HCT116 (cell line): ENCODE data around the gene OAS2. TPM values are rescaled to one million over a fixed set of nuclear protein-coding genes. Genes with fewer than 3 reads are reported as not detected.

ENCODE experiments used
- ATAC-seq: fragments of 200-7000 bp; cut with Tn5 transposase; 2 replicates; pipeline ENCODE4 v1.9.1; 2020; ENCODE audit warnings: mild to moderate bottlenecking, moderate library complexity
- BruUV-seq: library from RNA; stranded (reverse); fragments of 400-500 nt; replicated peaks from 2 replicates; lab custom pipeline; 2021; lab: Mats Ljungman, UMichigan
- CTCF ChIA-PET: fragments of 300-600 bp; sonication (Branson Sonifier 250); formaldehyde crosslinking; loops from one replicate; lab custom pipeline; 2021; ENCODE audit warnings: antibody characterized with exemption; lab: Charles Lee
- POLR2A ChIA-PET: fragments of 300-600, 350-600 bp; sonication (Branson Sonifier 250); formaldehyde crosslinking; loops from one replicate; lab custom pipeline; 2021; ENCODE audit warnings: antibody characterized with exemption; lab: Charles Lee
- RAD21 ChIA-PET, 2 experiments: fragments of 300-600 bp; sonication (Branson Sonifier 250); formaldehyde crosslinking; loops; one replicate each; lab custom pipeline; 2023; ENCODE audit warnings: low total read pairs in 2 of 2; ENCODE audit not compliant: uncharacterized antibody in 2 of 2, unreplicated experiment in 2 of 2, low non-redundant PET in 1 of 2; lab: Charles Lee
- DNase-seq: peaks from one replicate; pipeline ENCODE4 v3.0.0-alpha.2; 2010; ENCODE audit warnings: low read depth, low spot score
- H2AFZ ChIP-seq: fragments of 200-600 bp; shearing (Covaris generic), sonication (generic); 2 replicates; pipeline ENCODE4 v1.6.1; 2017; ENCODE audit warnings: low read depth, mixed run types, mixed read lengths, antibody characterized with exemption, low read length; ENCODE audit not compliant: poor library complexity, severe bottlenecking
- H3K27ac ChIP-seq: 2 replicates; pipeline ENCODE4 v1.5.1; 2012; ENCODE audit warnings: low read depth, low read length
- H3K27me3 ChIP-seq: fragments of 200-600 bp; sonication (generic); 2 replicates; pipeline ENCODE4 v1.6.1; 2016; ENCODE audit warnings: mixed run types, low read length, mixed read lengths; ENCODE audit not compliant: insufficient read depth
- H3K36me3 ChIP-seq, 2 experiments: fragments of 200-500 bp in 1 of 2; fragments of 200-600 bp in 1 of 2; sonication (Bioruptor generic) in 1 of 2; sonication (generic) in 1 of 2; 2 replicates each; pipeline versions ENCODE4 v1.5.1 to v1.6.1; 2014 to 2016; ENCODE audit warnings: low read length in 2 of 2, inconsistent platforms in 1 of 2, mixed read lengths in 1 of 2, mixed run types in 1 of 2; ENCODE audit not compliant: insufficient read depth in 2 of 2, control insufficient read depth in 1 of 2
- H3K4me1 ChIP-seq, 2 experiments: fragments of 200-600 bp in 1 of 2; sonication (generic) in 1 of 2; 2 replicates each; pipeline versions ENCODE4 v1.5.1 to v1.6.1; 2012 to 2017; ENCODE audit warnings: low read length in 2 of 2, inconsistent platforms in 1 of 2, mild to moderate bottlenecking in 1 of 2, mixed read lengths in 1 of 2, mixed run types in 1 of 2, moderate library complexity in 1 of 2; ENCODE audit not compliant: insufficient read depth in 2 of 2, control insufficient read depth in 1 of 2
- H3K4me2 ChIP-seq: fragments of 200-600 bp; sonication (generic); 2 replicates; pipeline ENCODE4 v1.6.1; 2017; ENCODE audit warnings: mixed run types, low read length, mixed read lengths
- H3K4me3 ChIP-seq, 2 experiments: fragments of 200-600 bp in 1 of 2; sonication (generic) in 1 of 2; replicated peaks in 1 of 2; 2 replicates each; pipeline ENCODE4 v1.5.1; 2011 to 2016; ENCODE audit warnings: low read length in 2 of 2, control low read depth in 1 of 2, low read depth in 1 of 2, mild to moderate bottlenecking in 1 of 2, mixed read lengths in 1 of 2, mixed run types in 1 of 2
- H3K79me2 ChIP-seq: fragments of 200-600 bp; sonication (generic); 2 replicates; pipeline ENCODE4 v1.6.1; 2017; ENCODE audit warnings: mild to moderate bottlenecking, mixed run types, low read length, moderate library complexity, mixed read lengths; ENCODE audit not compliant: insufficient read depth
- H3K9ac ChIP-seq: fragments of 200-600 bp; sonication (generic); 2 replicates; pipeline ENCODE4 v1.6.1; 2016; ENCODE audit warnings: low read length, mixed read lengths
- H3K9me2 ChIP-seq: fragments of 200-600 bp; sonication (generic), shearing (Covaris generic); 2 replicates; pipeline ENCODE4 v1.6.1; 2017; ENCODE audit warnings: mixed run types, mild to moderate bottlenecking, moderate library complexity; ENCODE audit not compliant: insufficient read depth
- H3K9me3 ChIP-seq, 2 experiments: fragments of 200-500 bp in 1 of 2; fragments of 200-600 bp in 1 of 2; sonication (Bioruptor generic) in 1 of 2; sonication (generic) in 1 of 2; 2 replicates each; pipeline ENCODE4 v1.6.1; 2014 to 2017; ENCODE audit warnings: low read length in 2 of 2, mixed read lengths in 2 of 2, inconsistent platforms in 1 of 2, low read depth in 1 of 2, mild to moderate bottlenecking in 1 of 2, mixed run types in 1 of 2, moderate library complexity in 1 of 2; ENCODE audit not compliant: control insufficient read depth in 1 of 2, insufficient read depth in 1 of 2
- H4K20me1 ChIP-seq: fragments of 200-600 bp; sonication (generic), shearing (Covaris generic); 2 replicates; pipeline ENCODE4 v1.6.1; 2017; ENCODE audit warnings: mixed run types, mild to moderate bottlenecking, moderate library complexity; ENCODE audit not compliant: insufficient read depth
- ATF3 ChIP-seq: IDR thresholded peaks from 2 replicates; pipeline ENCODE4 v1.6.1; 2012
- CBX3 ChIP-seq: IDR thresholded peaks from 2 replicates; pipeline ENCODE4 v1.6.1; 2012; ENCODE audit warnings: low read depth
- ELF1 ChIP-seq: IDR thresholded peaks from 2 replicates; pipeline ENCODE4 v1.6.1; 2012; ENCODE audit warnings: low read depth, borderline replicate concordance
- EZH2 ChIP-seq: fragments of 200-600 bp; sonication (generic); IDR thresholded peaks from 2 replicates; pipeline ENCODE4 v1.6.1; 2017; ENCODE audit warnings: antibody characterized with exemption, mixed run types
- FOSL1 ChIP-seq: IDR thresholded peaks from 2 replicates; pipeline ENCODE4 v1.6.1; 2012; ENCODE audit warnings: low read depth
- POLR2A ChIP-seq: IDR thresholded peaks from 2 replicates; pipeline ENCODE4 v1.7.0; 2011; ENCODE audit warnings: borderline replicate concordance; ENCODE audit not compliant: insufficient read depth, insufficient read length; ENCODE audit errors: extremely low read depth
- POLR2AphosphoS5 ChIP-seq: IDR thresholded peaks from 2 replicates; pipeline ENCODE4 v1.6.1; 2011; ENCODE audit warnings: mild to moderate bottlenecking, low read depth, low read length, moderate library complexity
- SIN3A ChIP-seq: IDR thresholded peaks from 2 replicates; pipeline ENCODE4 v1.6.1; 2012; ENCODE audit warnings: low read depth
- SP1 ChIP-seq: IDR thresholded peaks from 2 replicates; pipeline ENCODE4 v1.6.1; 2012; ENCODE audit warnings: low read depth
- SRF ChIP-seq: IDR thresholded peaks from 2 replicates; pipeline ENCODE4 v1.6.1; 2012; ENCODE audit warnings: low read depth
- TCF7L2 ChIP-seq: IDR thresholded peaks from 2 replicates; pipeline ENCODE4 v1.7.0; 2011; ENCODE audit warnings: borderline replicate concordance, inconsistent platforms; ENCODE audit not compliant: insufficient read depth, insufficient read length; ENCODE audit errors: extremely low read depth
- YY1 ChIP-seq: IDR thresholded peaks from 2 replicates; pipeline ENCODE4 v1.6.1; 2011; ENCODE audit warnings: low read length, low read depth, moderate library complexity, mild to moderate bottlenecking; ENCODE audit not compliant: insufficient replicate concordance; ENCODE audit errors: extremely low read depth
- intact Hi-C: fragments of 100-400 bp; cut with micrococcal nuclease; formaldehyde crosslinking; loops from 2 replicates; pipeline ENCODE4 v1.10.0; 2022
- total RNA-seq: library from RNA; stranded (reverse); gene quantifications from one replicate; pipeline ENCODE4 v1.2.1, GENCODE V29; 2021; ENCODE audit not compliant: unreplicated experiment

Gene OAS2
- total RNA-seq, 1 experiment from 2014 or later = 0.30 TPM

GRCh38 chr12:112973011-112973735 is 5.1 kb upstream of the OAS2 start:
- no peak overlapping the region for H3K27ac ChIP-seq
- H3K4me2 ChIP-seq = no peak overlapping the region
- BruUV-seq = no TSS peak
- no peak overlapping the region for H2AFZ ChIP-seq
- RAD21 ChIA-PET = no interaction called here
- CTCF ChIA-PET = interaction anchor here (1.2 kb wide), 1 partner anchor 20 kb away, joined by 4 read pairs; no protein-coding TSS in a partner anchor
- H3K4me3 ChIP-seq = no peak overlapping the region
- intact Hi-C loops = no loop called here
- no peak for ATAC-seq
- H3K27me3 ChIP-seq = no peaks in the 10 kb centered on the region
- H3K36me3 ChIP-seq = no peaks in the 10 kb centered on the region
- no peaks in the 10 kb centered on the region for H3K4me1 ChIP-seq
- POLR2A ChIA-PET = no interaction called here
- H3K79me2 ChIP-seq = no peaks in the 10 kb centered on the region
- H3K9me3 ChIP-seq = no peaks in the 10 kb centered on the region
- TF ChIP-seq ELF1 = no peak
- no peak for TF ChIP-seq POLR2A
- no peak for TF ChIP-seq POLR2AphosphoS5
- TF ChIP-seq SP1 = no peak
- TF ChIP-seq SRF = no peak
- no peak for TF ChIP-seq YY1
- no peak for TF ChIP-seq EZH2
- TF ChIP-seq TCF7L2 = no peak
- TF ChIP-seq, all 23 proteins: peak for 0
- Histone ChIP-seq H3K9ac (no peak overlapping the region), H3K9me2 (no peaks in the 10 kb centered on the region), H4K20me1 (no peaks in the 10 kb centered on the region)
- DNase-seq = no peak

GRCh38 chr12:112973818-112974231 is 4.5 kb upstream of the OAS2 start:
- H2AFZ ChIP-seq = no peak overlapping the region
- ChIA-PET POLR2A (no interaction called here), RAD21 (no interaction called here), CTCF (no interaction called here)
- no peaks in the 10 kb centered on the region for H3K9me3 ChIP-seq
- no peaks in the 10 kb centered on the region for H3K9me2 ChIP-seq
- no TSS peak for BruUV-seq
- intact Hi-C loops = no loop called here
- no peaks in the 10 kb centered on the region for H3K79me2 ChIP-seq
- no peak overlapping the region for H3K4me3 ChIP-seq
- ATAC-seq (no peak), DNase-seq (no peak)
- H3K4me2 ChIP-seq = no peak overlapping the region
- H4K20me1 ChIP-seq = no peaks in the 10 kb centered on the region
- TF ChIP-seq SIN3A (no peak), CBX3 (no peak), ATF3 (no peak), FOSL1 (no peak)
- H3K27ac ChIP-seq = no peak overlapping the region
- no peaks in the 10 kb centered on the region for H3K4me1 ChIP-seq
- no peaks in the 10 kb centered on the region for H3K36me3 ChIP-seq
- H3K27me3 ChIP-seq = no peaks in the 10 kb centered on the region
- no peak overlapping the region for H3K9ac ChIP-seq
